ENCODE data around the gene GABRB2. TPM values are rescaled to one million over a fixed set of nuclear protein-coding genes. Genes with fewer than 3 reads are reported as not detected.

GABRB2 gene
- total RNA-seq, 1 donor from 2014 or later, result 0.20 TPM

GRCh38 chr5:161311146-161311708 is 235.3 kb downstream of the GABRB2 start:
- H3K4me1 ChIP-seq (ENCODE audit: insufficient read depth, low read length), result no peaks in the 10 kb centered on the region
- DNase-seq (ENCODE audit: low read depth) (no peak), FAIRE-seq (no peak)
- no peaks in the 10 kb centered on the region for H3K27me3 Mint-ChIP-seq (ENCODE audit: low read depth, unreplicated experiment)
- H3K36me3 ChIP-seq (ENCODE audit: insufficient read depth, low read length), result no peaks in the 10 kb centered on the region
- H3K27ac ChIP-seq (ENCODE audit: low read depth, low read length), result no peak overlapping the region
- peaks cover 5% of the 10 kb centered on the region for H3K4me1 Mint-ChIP-seq (ENCODE audit: low read depth, unreplicated experiment)
- H3K9me3 ChIP-seq (ENCODE audit: insufficient read depth, low read depth, low read length), result no peaks in the 10 kb centered on the region
- no peak overlapping the region for H3K4me3 Mint-ChIP-seq (ENCODE audit: unreplicated experiment)
- TF ChIP-seq EZH2 (IDR thresholded peaks at IDR 0.05; ENCODE audit: insufficient read depth, low read length) (no peak), CTCF (IDR thresholded peaks at IDR 0.05; ENCODE audit: insufficient read depth, low read depth, low read length) (no peak)
- H3K79me2 ChIP-seq (ENCODE audit: insufficient read depth, low read length), result no peaks in the 10 kb centered on the region
- no peak overlapping the region for H3K4me3 ChIP-seq (ENCODE audit: insufficient read depth, low read depth, low read length)
- no peaks in the 10 kb centered on the region for H3K9me3 Mint-ChIP-seq (ENCODE audit: unreplicated experiment)
- no peaks in the 10 kb centered on the region for H4K20me1 ChIP-seq (ENCODE audit: insufficient read depth, low read length)
- H3K27me3 ChIP-seq (ENCODE audit: insufficient read depth, low read length), result no peaks in the 10 kb centered on the region
- H3K9ac ChIP-seq (ENCODE audit: low read length), result no peak overlapping the region
- no peak overlapping the region for H2AFZ ChIP-seq (ENCODE audit: low read depth, low read length)
- H3K36me3 Mint-ChIP-seq (ENCODE audit: low read depth, unreplicated experiment), result no peaks in the 10 kb centered on the region
- no peak overlapping the region for H3K4me2 ChIP-seq (ENCODE audit: low read length)
- H3K27ac Mint-ChIP-seq (ENCODE audit: unreplicated experiment), result no peak overlapping the region

DNA sequence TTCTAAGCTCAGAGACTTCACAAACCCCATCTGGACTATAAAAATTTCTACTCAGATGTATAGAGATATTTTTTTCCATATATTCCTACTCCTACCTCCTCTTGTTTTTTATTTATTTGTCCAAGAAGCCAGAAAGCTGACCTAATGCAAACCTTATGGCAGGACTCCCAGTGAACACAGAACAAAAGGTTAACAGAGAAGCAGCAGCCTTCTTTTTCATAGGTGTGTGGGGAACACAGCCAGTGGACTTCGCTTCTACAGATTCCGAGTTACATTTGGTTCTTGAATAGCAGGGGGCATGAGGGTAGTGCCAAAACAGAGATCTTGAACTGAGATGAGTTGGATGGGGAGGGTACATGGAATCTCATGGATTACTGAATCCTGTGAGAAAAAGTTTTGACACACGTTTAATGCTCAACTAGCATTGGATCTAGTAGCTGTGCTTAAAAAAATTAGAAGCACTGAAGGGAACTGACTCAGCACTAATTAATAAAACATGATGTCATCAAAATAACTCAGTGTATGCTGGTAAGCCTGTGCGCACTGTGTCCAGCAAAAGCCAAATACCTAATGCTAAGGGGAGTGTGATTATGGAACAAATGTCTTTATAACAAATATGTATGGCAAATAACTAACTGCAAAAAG is 240.1 kb downstream of the GABRB2 start:
- no peaks in the 10 kb centered on the region for H3K79me2 ChIP-seq (ENCODE audit: insufficient read depth, low read length)
- no peak overlapping the region for H3K4me2 ChIP-seq (ENCODE audit: low read length)
- no peak overlapping the region for H3K4me3 Mint-ChIP-seq (ENCODE audit: unreplicated experiment)
- H3K36me3 ChIP-seq (ENCODE audit: insufficient read depth, low read length), result no peaks in the 10 kb centered on the region
- no peaks in the 10 kb centered on the region for H3K27me3 Mint-ChIP-seq (ENCODE audit: low read depth, unreplicated experiment)
- peaks cover 3% of the 10 kb centered on the region for H3K9me3 ChIP-seq (ENCODE audit: insufficient read depth, low read depth, low read length)
- no peaks in the 10 kb centered on the region for H3K4me1 ChIP-seq (ENCODE audit: insufficient read depth, low read length)
- no peak overlapping the region for H3K9ac ChIP-seq (ENCODE audit: low read length)
- H3K27ac Mint-ChIP-seq (ENCODE audit: unreplicated experiment), result no peak overlapping the region
- H3K9me3 Mint-ChIP-seq (ENCODE audit: unreplicated experiment), result no peaks in the 10 kb centered on the region
- no peaks in the 10 kb centered on the region for H3K27me3 ChIP-seq (ENCODE audit: insufficient read depth, low read length)
- no peak overlapping the region for H2AFZ ChIP-seq (ENCODE audit: low read depth, low read length)
- H3K4me1 Mint-ChIP-seq (ENCODE audit: low read depth, unreplicated experiment), result no peaks in the 10 kb centered on the region
- no peak for TF ChIP-seq EZH2 (IDR thresholded peaks at IDR 0.05; ENCODE audit: insufficient read depth, low read length)
- no peak for TF ChIP-seq CTCF (IDR thresholded peaks at IDR 0.05; ENCODE audit: insufficient read depth, low read depth, low read length)
- no peaks in the 10 kb centered on the region for H4K20me1 ChIP-seq (ENCODE audit: insufficient read depth, low read length)
- no peak overlapping the region for H3K27ac ChIP-seq (ENCODE audit: low read depth, low read length)
- H3K36me3 Mint-ChIP-seq (ENCODE audit: low read depth, unreplicated experiment), result no peaks in the 10 kb centered on the region
- H3K4me3 ChIP-seq (ENCODE audit: insufficient read depth, low read depth, low read length), result no peak overlapping the region
- FAIRE-seq (no peak), DNase-seq (ENCODE audit: low read depth) (no peak)

DNA sequence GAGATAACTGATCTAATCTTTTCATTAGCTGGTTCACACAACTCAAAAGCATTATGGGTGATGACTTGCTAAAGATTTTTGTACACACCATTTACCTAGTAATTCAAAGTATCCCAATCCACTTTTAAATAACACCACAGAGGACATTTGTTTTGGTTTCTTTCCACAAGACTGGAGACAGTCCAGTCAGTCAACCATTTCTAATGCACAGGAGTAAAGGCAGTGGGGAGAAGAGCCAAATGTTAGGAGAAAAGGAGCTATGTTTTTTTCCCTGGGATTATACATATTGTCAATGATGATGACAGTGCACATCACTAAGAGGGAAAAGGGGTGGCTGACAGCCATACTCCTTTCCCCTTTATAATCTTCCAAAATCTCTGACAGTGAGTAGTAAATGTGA is 240.9 kb downstream of the GABRB2 start:
- Histone ChIP-seq H3K4me3 (ENCODE audit: insufficient read depth, low read depth, low read length) (no peak overlapping the region), H3K36me3 (ENCODE audit: insufficient read depth, low read length) (no peaks in the 10 kb centered on the region), H3K4me1 (ENCODE audit: insufficient read depth, low read length) (no peaks in the 10 kb centered on the region), H4K20me1 (ENCODE audit: insufficient read depth, low read length) (no peaks in the 10 kb centered on the region), H3K27ac (ENCODE audit: low read depth, low read length) (no peak overlapping the region), H3K9me3 (ENCODE audit: insufficient read depth, low read depth, low read length) (peaks cover 3% of the 10 kb centered on the region), H3K9ac (ENCODE audit: low read length) (no peak overlapping the region), H3K79me2 (ENCODE audit: insufficient read depth, low read length) (no peaks in the 10 kb centered on the region), H3K27me3 (ENCODE audit: insufficient read depth, low read length) (no peaks in the 10 kb centered on the region), H3K4me2 (ENCODE audit: low read length) (no peak overlapping the region), H2AFZ (ENCODE audit: low read depth, low read length) (no peak overlapping the region)
- no peaks in the 10 kb centered on the region for H3K36me3 Mint-ChIP-seq (ENCODE audit: low read depth, unreplicated experiment)
- H3K27ac Mint-ChIP-seq (ENCODE audit: unreplicated experiment), result no peak overlapping the region
- H3K9me3 Mint-ChIP-seq (ENCODE audit: unreplicated experiment), result no peaks in the 10 kb centered on the region
- DNase-seq (ENCODE audit: low read depth) (no peak), FAIRE-seq (no peak)
- no peak overlapping the region for H3K4me3 Mint-ChIP-seq (ENCODE audit: unreplicated experiment)
- H3K27me3 Mint-ChIP-seq (ENCODE audit: low read depth, unreplicated experiment), result no peaks in the 10 kb centered on the region
- no peaks in the 10 kb centered on the region for H3K4me1 Mint-ChIP-seq (ENCODE audit: low read depth, unreplicated experiment)
- TF ChIP-seq EZH2 (IDR thresholded peaks at IDR 0.05; ENCODE audit: insufficient read depth, low read length), result no peak
- TF ChIP-seq CTCF (IDR thresholded peaks at IDR 0.05; ENCODE audit: insufficient read depth, low read depth, low read length), result no peak

All from astrocyte (in vitro differentiated cells and primary cell).